NK-92 (cell line): ENCODE measurements around the gene PALLD.

Source experiments
- DNase-seq: peaks from one replicate; lab custom pipeline; 2025; ENCODE audit not compliant: unreplicated experiment; lab: John Stamatoyannopoulos, UW

Gene PALLD

DNA sequence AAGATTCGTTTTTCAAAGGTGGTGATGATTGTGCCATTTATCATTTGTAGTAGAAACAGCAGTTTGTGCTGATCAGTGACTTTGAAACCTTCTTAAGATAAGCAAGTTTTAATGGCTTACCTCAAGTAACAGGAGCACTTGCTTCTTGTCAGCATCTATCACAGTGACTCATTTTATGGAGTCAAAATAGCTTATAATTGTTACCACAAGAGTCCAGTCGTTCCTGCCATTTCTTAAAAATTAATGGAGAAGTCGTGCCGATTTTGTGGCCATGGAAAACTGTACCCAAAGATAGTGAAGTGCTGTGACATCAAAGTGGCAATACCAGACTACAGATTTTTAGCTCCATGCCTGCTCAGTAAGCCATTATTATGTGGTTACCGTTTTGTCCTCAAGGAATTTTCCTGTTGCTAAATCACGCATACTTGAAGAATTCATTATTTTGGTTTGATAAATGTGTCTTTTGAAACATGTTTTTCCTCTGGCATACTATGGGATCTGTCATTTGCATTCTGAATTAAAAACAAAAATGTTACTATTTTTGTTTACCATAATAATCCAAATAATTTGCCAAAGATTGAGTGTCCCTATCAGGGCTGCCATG is 383.3 kb downstream of the PALLD start:
- DNase-seq, result no peak

DNA sequence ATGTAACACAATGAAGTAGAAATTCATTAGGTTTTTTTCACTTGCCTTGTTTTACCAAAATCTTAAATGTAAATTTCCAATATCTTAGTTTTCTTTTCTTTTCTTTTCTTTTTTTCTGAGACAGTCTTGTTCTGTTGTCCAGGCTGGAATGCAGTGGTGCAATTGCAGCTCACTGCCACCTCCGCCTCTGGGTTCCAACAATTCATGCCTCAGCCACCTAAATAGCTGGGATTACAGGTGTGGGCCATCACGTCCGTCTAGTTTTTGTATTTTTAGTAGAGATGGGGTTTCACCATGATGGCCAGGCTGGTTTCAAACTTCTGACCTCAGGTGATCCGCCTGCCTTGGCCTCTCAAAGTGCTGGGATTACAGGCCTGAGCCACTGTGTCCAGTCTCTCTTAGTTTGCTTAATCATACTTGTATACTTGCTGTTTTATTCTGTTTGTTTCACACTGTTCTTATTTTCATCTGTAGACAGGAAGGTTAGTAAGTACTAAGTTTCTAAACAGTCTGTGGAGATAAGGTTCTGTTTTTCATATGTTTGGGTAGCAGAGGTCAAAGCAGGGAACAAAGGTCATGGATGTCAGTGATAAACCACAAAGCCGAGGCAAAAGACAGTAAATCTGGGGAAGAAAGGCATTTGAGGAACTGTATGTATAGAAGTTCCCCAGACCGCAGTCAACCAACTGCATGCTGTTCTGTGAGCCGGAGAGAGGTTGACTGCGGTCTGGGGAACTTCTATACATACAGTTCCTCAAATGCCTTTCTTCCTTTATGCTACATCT is 384.2 kb downstream of the PALLD start:
- DNase-seq, result no peak

DNA sequence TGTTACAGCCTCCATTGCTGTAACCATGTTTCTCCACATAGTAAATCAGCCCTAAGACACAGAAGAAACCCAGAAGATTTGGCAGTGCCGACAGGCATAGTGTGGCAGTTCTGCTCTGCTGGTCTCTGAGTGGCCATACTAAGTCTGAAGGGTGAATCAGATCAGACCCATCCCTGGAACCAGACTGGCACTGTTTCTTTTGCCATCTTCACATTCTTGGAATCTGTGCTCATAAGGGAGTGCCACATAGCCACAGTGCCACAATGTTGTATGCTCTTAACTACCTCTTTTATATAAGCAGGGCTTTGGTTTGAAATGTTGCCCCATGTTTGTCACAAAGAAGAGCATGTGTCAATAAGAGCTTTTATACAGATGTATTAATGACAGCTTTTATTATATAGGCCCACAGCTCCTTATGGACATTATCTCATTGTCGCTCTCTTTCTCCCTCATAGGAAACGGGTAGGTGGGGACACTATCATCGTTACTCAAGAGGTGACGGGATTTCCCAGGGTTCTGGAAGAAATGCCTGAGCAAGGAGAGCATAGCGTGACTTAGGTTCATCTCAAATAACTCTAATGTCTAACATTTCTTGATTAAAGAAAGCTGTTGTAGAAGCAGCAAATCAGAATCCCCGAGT is 385.0 kb downstream of the PALLD start:
- DNase-seq, result no peak

DNA sequence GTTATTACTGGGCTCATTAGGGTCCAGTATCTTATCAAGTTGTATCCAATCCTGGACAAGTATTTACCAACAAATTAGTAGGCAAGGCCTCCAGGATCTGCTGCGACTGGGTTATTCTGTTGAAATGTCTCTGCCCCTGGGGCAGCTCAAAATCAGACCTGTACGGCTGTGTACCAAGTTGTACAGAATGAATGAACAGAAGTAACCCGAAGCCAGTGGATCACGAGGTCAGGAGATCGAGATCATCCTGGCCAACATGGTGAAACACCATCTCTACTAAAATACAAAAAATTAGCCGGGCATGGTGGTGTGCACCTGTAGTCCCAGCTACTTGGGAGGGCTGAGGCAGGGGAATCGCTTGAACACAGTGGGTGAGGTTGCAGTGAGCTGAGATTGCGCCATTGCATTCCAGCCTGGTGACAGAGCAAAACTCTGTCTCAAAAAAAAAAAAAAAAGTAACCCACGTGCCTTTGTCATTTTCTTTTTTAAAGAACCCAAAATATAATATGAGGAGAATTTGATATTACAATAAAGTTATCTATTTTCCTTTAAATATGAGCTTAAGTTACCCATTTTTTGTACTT is 385.9 kb downstream of the PALLD start:
- no peak for DNase-seq

DNA sequence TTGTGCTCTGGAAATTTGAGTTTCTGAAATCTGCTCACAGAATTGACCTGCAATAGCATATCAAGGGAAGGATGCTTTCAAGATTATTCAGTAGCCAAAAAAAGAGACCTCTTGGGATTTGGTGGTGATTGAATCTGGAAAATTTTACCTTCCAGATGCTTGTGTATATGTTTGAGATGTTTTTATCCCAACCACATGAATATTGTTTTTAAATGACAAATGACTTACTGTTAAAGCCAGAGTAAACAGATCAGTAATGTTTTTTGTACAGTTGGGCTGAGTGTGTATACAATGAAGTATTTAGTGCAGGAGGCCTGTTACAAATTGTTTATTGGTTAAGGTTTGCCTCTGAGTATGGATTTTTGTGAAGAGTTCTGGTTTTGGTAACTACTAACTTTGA is 386.7 kb downstream of the PALLD start:
- DNase-seq, result no peak

DNA sequence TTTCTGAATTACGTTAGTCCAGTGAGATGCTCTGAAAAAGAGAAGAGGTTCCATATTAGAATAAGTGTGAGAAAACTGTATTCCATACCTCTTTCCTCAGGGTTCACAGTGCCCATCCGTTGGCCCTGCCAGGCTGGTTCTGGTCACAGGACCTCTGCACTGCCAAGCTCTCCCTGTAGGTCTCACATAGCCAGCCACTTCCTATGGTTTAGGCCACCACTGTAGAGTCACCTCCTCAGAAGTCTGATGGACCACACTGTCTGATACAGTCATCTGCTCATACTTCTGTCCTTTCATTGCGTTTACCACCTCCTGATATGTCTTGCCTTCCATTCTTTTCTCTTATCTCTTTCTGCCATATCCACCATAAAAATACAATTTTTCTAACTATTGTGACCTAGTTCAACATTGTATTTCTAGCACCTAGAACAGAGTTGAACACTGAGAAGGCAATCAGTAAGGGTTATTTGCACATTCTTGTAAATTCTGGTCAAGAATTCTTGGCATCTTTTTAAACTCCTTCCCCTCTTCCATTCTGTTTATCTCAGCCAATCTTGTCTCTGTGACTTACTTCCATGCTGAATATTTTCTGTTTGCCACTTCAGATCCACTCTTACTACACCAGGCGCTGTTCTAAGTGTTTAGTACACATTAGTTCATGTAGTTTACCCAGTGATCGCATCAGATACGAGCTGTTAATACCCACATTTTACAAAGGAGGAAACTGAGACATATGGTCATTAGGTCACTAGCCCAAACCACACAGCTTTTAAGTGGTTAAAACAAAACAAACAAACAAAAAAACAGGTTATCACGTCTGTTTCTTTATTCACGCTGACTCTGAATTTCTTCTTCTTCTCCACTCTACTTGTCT is 387.6 kb downstream of the PALLD start:
- DNase-seq, result no peak

DNA sequence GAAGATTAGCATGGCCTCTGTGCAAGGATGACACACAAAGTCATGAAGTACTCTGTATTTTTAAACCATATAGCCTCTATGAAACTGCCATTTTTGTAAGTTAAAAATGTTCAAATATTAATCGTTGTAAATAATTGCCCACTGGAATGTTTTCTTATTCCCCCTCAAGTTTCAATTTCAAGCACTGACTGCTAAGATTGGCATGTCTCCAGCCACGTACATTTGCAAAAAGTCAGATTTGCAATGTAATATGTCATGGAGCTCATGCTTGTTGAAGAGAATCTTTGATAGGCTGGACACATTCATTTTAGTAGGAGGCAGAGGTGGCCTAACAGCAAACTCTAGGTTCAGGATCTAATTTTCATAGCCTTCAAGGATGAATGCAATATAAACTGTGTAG is 388.5 kb downstream of the PALLD start:
- no peak for DNase-seq

DNA sequence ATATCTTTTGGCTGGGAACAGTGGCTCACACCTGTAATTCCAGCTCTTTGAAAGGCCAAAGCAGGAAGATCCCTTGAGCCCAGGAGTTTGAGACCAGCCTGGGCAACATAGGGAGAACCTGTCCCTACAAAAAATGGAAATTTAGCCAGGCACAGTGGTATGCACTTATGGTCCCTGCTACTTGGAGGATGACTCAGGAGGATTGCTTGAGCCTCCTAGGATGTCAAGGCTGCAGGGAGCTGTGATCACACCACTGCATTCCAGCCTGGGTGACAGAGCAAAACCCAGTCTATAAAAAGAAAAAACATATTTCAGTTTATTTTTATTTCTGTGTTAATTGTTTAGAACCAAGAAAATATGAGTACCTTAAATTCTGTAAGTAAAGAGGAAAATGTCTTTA is 389.5 kb downstream of the PALLD start:
- no peak for DNase-seq

DNA sequence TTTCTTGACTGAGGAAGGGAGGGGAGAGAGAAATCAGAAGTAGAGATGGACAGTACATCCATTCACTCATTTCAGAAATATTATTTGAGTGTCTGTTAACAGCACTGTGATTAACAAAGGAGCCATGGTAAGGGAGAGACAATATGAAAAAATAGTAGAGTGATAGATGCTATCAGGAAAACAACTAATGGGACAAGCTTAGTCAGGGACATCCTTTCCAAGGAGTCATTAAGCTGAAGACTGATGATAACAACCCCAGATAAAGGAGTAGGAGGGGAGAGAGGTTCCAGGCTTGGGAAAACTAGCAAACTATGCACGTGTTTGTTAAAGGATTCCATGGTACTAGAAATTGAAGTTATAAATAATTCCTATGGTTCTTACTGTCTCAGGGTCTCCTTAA is 391.0 kb downstream of the PALLD start:
- no peak for DNase-seq

DNA sequence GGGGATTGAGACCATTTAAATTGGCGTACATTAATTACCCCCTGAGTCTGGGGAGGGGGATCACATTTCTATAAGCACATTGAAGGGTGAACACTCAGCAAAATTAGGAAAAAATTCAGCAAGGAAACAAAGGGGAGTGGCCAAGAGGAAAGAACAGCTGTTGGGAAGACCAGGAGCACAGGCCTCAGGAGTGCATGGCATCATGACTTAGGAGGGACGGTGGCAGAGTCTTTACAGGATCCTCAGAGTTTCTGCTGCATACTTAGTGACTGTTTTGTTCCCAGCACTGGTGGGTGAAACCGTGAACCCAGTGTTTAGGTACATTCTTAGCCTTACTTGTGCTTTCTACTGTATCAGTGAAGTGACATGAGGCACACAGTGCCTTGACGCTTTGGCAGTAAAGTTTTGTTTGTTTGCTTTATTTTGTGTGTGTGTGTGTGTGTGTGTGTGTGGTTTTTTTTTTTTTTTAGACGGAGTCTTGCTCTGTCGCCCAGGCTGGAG is 391.9 kb downstream of the PALLD start:
- no peak for DNase-seq

DNA sequence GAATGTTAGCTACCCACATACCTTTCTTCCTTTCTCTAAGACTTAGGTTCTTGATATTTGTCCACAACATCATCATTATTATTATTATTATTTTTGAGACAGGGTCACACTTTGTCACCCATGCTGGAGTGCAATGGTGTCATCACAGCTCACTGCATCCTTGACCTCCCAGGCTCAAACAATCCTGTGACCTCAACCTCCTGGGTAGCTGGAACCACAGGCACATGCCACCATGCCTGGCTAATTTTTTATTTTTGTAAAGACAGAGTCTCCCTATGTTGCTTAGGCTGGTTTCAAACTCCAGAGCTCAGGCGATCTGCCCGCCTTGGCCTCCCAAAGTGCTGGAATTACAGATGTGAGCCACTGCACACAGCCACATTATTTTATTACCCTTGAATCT is 394.2 kb downstream of the PALLD start:
- no peak for DNase-seq

DNA sequence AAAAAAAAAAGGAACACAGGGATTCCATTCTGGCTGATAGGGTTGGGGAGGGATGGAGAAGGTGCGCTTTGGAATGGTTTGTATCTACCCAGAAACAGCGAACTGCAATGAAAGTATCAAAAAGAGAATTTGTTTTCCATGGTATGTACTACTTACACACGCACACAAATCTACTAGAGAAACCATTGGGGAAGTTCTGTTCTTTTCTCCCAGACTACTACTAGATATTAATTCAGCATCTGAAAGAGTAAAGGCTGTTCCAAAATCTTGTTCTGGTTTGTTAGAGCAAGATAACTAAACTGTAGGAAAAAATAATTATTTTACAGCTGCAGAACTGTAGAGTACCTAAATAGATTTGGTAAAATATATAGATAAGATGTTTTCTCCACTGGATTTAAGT is 394.8 kb downstream of the PALLD start:
- DNase-seq, result no peak

DNA sequence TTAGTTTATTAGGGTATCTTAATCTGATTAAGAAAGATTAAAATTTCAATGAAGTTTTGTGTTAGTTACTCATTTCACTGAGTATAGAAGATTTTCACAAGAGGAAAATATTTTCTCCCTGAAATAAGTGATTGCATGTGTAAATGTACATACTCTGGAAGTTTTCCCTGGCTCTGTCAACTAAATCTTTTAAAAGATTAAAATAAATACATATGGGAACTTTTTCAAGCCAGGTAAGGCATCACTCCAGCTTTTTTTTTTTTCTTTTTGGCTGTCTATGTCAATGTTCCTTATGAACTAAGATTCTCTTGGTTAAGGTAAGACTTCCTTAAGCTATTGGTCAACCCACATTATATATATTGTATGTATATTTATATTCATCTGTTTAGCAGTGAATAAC is 395.6 kb downstream of the PALLD start:
- no peak for DNase-seq

DNA sequence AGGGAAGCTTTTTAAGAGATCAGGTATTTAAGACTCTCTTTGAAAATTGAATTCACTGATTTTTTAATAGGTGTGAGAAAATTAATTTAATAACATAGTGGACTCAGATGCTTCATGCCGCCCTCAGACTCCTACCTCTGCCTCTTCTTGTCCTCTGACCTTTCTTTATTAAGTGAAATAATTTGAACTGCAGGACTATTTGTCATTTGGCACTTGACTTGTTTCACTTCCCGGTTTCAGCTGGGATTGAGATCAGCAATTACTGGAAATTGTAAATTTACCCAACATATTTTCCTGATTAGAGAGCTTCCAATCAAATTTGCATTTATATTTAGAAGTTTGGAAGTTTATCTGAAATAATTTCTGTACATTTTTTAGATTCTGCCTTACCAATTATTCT is 396.4 kb downstream of the PALLD start:
- no peak for DNase-seq

DNA sequence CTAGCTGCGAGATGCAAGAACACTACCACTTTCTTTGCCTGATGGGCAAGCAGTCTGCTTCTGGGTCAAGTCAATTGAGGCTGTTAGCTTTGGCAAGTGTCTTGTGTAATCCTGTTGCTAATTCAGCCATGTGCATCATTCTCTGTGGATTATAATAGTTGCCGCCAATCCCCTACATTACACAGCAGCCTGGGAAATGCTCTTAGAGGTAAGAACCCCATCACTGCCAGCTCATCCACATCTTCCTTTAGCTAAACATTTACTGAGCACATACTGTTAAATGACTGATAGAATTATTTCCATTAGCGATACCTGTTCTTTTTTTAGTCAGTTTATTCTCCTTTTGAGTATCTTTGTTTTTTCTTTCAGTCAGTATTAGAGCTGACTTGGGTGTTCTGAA is 397.0 kb downstream of the PALLD start:
- DNase-seq, result no peak

DNA sequence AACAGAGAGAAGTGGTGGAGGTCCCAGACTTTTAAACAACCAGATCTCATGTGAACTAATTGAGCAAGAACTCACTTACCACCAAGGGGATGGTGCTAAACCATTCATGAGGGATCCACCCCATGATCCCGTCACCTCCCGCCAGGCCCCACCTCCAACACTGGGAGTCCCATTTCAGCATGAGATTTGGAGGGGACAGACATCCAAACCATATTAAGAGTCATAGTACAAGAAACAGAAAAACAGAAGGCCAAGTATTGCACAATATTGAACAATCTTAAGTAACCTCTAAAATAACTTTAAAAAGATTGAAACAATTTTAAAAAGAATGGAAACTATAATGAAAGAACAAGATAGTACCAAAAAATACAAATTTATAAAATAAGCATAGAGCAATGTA is 403.2 kb downstream of the PALLD start:
- no peak for DNase-seq

DNA sequence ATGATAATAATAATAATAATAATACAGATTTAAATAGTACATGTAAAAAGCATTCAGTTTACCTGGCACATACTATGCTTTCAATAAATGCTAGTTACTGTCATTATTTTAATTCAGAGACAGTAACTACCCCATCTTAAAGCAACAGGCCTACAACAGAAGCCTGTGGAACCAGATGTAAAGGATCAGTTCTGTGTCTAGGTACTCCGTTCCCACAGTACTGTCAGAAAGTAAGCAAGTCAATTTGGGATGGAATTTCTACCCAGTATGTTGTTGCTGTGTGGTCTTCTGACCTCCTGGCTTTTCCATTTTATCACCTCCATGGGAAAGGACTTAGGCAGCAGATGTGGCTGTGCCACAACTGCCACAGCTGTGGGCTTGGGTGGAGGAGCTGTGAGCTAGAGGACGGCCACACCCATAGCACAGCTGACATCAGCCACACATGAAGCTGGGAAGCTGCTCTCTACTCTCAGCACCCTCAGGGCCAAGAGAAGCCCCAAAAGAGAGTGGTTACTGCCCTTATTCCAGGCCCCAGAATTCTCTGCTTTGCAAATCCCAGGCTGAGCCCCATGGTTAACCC is 410.4 kb downstream of the PALLD start:
- DNase-seq, result no peak

DNA sequence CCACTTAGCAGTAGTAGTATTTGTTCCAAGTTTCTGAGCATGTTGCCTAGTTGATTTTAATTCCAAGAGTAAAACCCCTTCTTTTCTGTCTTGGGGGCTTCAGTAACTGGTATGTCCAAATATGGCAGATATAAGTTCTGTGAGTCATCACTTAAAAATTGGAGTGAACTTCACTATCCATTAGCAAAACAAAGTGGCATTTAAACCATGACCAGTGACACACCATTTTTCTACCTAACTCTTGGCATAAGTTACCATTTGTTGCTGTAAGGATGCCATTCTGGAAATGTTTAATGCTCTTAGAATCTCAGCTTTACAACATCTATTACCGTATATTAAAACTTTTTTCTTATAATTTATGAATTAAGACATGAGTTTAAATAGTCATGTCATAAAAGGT is 411.2 kb downstream of the PALLD start:
- DNase-seq, result no peak

DNA sequence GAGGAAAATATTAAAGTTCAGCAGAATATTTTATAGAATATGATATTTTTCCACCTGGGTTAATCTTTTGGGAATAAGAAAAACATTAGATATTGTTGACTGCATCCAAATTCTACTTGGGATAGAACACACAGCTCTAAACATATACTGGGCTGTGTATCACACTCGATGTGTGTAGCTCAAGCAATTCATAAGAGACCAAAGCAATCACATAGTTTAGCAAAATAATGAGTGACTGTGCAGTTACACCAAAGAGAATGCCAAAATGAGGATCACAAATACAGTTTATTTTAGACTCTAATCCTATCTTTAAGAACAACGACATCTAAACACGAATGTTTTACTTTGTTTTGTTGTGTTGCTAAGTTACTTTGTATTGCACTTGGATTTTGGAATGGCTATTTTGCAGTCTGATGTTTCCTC is 412.0 kb downstream of the PALLD start:
- DNase-seq, result no peak

DNA sequence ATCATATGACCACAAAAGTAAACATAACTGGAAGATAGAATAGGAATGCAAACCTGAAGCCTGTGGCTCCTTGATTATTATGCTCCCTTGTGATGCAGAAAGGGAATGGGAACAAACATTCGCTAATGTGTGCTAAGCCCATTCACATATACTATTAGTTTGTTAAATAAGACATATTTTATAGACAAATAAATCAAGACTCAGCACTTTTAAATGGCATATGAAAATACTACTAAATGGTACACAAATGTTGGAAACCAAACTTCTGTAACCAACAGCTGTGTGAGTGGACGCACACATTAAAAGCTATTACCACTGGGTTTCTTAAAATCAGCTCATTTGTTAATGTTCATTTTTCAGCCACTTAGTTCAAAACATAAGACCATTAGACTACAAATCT is 417.2 kb downstream of the PALLD start:
- no peak for DNase-seq
